Gastroesophageal sphincter (tissue), 4 donors: ENCODE data around the gene NCR3LG1. TPM values are rescaled to one million over a fixed set of nuclear protein-coding genes. Genes with fewer than 3 reads are reported as not detected.

Experiments used
- ATAC-seq: fragments of 150-250 bp; one replicate; pipeline ENCODE4 v1.9.1; 2016; ENCODE audit warnings: mild to moderate bottlenecking, moderate library complexity
- H3K27ac ChIP-seq, 4 donors: fragments of 200-600 bp; sonication (generic) in 3 of 4; 1 replicate in 3 of 4; 2 replicates in 1 of 4; pipeline ENCODE4 v1.5.1; 2016 to 2019
- H3K27me3 ChIP-seq: fragments of 200-600 bp; sonication (generic); one replicate; pipeline ENCODE4 v1.5.1; 2019
- H3K36me3 ChIP-seq, 2 donors: fragments of 200-600 bp; sonication (generic); one replicate each; pipeline ENCODE4 v1.5.1; 2019; ENCODE audit warnings: control low read depth in 1 of 2
- H3K4me1 ChIP-seq, 3 donors: fragments of 200-600 bp; sonication (generic); 1 replicate in 2 of 3; 2 replicates in 1 of 3; pipeline ENCODE4 v1.5.1; 2016 to 2019; ENCODE audit warnings: control low read depth in 2 of 3
- H3K4me3 ChIP-seq, 2 donors: fragments of 200-600 bp; sonication (generic); one replicate each; pipeline ENCODE4 v1.5.1; 2019; ENCODE audit warnings: mild to moderate bottlenecking in 1 of 2, moderate library complexity in 1 of 2
- H3K9me3 ChIP-seq, 3 donors: fragments of 200-600 bp; sonication (generic); one replicate each; pipeline ENCODE4 v1.5.1; 2017 to 2019; ENCODE audit warnings: control low read depth in 2 of 3
- EP300 ChIP-seq: sonication (generic); formaldehyde crosslinking; IDR thresholded peaks from one replicate; pipeline ENCODE4 v1.6.1; 2017; ENCODE audit warnings: antibody characterized with exemption, mild to moderate bottlenecking
- POLR2A ChIP-seq, 2 donors: fragments of 450-650 bp; IDR thresholded peaks; one replicate each; pipeline ENCODE4 v1.6.1; 2017; ENCODE audit warnings: antibody characterized with exemption in 2 of 2, mild to moderate bottlenecking in 2 of 2, moderate library complexity in 1 of 2
- POLR2AphosphoS5 ChIP-seq: sonication (generic); formaldehyde crosslinking; IDR thresholded peaks from one replicate; pipeline ENCODE4 v1.6.1; 2017; ENCODE audit warnings: antibody characterized with exemption
- WGBS, 2 donors: methylation state at CpG; one replicate each; pipeline ENCODE4 v1.1.5; 2018; ENCODE audit warnings: low coverage in 1 of 2; 5-methylcytosine and 5-hydroxymethylcytosine counted together
- total RNA-seq, 4 donors: library from RNA; depleted of rRNA; stranded (reverse); fragments of >200 nt; gene quantifications; one replicate each; pipeline ENCODE4 v1.1.0, GENCODE V29; 2016
- TF ChIP-seq, protein P1 (sequence below), 4 experiments: fragments of 200-600 bp in 2 of 4; fragments of 450-650 bp in 2 of 4; sonication (generic) in 1 of 4; IDR thresholded peaks; one replicate each; pipeline ENCODE4 v1.5.1; 2017 to 2019; ENCODE audit warnings: antibody characterized with exemption in 4 of 4, mild to moderate bottlenecking in 2 of 4, moderate library complexity in 2 of 4

Gene NCR3LG1
- total RNA-seq, 4 donors from 2014 or later = 2.7 to 4.7 (median 3.9) TPM

DNA sequence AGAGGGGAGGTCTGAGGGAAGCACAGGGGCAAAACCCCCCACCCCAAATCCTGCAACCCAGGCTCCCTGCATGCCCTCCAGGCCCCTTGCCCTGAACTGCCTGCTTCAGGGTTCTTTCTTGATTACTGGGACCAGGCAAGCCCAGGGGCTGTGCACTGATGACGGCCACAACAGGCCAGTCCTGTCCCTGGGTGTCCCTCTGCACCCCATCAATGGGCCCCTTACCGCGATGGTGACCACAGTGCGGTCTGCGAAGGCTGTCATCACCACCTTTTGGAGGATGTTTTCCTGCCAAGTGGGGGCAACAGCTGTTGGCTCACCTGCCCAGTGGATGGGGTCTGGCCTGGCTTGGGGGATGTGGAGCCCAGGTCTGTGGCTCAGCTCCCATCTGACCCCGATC is 41.9 kb downstream of the NCR3LG1 start:
- 88 to 90% methylated on average over 2 to 3 of the region's 6 CpGs for WGBS, 2 donors
- no peak overlapping the region for H3K4me3 ChIP-seq
- no peaks in the 10 kb centered on the region for H3K36me3 ChIP-seq
- no peaks in the 10 kb centered on the region for H3K9me3 ChIP-seq
- peaks cover 0 to 15% (median 6%) of the 10 kb centered on the region in 3 donors for H3K4me1 ChIP-seq
- H3K27ac ChIP-seq = no peak overlapping the region
- ATAC-seq = no peak
- no peaks in the 10 kb centered on the region for H3K27me3 ChIP-seq
- TF ChIP-seq POLR2AphosphoS5 (no peak), POLR2A (IDR thresholded peaks at IDR 0.05) (no peak), EP300 (no peak)
- TF ChIP-seq, protein P1, sequence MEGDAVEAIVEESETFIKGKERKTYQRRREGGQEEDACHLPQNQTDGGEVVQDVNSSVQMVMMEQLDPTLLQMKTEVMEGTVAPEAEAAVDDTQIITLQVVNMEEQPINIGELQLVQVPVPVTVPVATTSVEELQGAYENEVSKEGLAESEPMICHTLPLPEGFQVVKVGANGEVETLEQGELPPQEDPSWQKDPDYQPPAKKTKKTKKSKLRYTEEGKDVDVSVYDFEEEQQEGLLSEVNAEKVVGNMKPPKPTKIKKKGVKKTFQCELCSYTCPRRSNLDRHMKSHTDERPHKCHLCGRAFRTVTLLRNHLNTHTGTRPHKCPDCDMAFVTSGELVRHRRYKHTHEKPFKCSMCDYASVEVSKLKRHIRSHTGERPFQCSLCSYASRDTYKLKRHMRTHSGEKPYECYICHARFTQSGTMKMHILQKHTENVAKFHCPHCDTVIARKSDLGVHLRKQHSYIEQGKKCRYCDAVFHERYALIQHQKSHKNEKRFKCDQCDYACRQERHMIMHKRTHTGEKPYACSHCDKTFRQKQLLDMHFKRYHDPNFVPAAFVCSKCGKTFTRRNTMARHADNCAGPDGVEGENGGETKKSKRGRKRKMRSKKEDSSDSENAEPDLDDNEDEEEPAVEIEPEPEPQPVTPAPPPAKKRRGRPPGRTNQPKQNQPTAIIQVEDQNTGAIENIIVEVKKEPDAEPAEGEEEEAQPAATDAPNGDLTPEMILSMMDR (IDR thresholded peaks at IDR 0.05) = no peak

- peaks cover 0 to 2% (median under 1%) of the 10 kb centered on the region in 3 donors for H3K4me1 ChIP-seq
- TF ChIP-seq EP300 (no peak), POLR2A (IDR thresholded peaks at IDR 0.05) (no peak)
- 100% methylated on average over 2 of the region's 10 CpGs; no CpG with 5 or more reads in 1 of the 2 donors for WGBS, 2 donors
Measured at GRCh38 chr11:17394743-17395390, 43.3 kb downstream of the NCR3LG1 start.

DNA sequence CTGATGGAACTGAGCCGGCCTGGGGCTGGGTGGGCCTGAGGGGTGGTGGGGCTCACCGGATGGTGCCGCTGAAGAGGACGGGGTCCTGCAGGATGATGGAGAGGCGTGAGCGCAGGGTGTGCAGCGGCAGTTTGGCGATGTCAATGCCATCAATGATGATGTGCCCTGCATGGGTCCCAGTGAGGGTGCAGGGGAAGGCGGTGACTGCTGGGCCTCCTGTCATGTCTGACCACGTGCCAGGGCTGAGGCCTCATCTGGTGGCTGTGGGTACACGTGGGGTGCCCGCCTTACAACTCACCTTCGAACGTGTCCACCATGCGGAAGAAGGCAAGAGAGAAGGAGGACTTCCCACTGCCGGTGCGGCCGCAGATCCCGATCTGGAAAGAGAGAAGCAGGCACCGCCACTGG is 44.0 kb downstream of the NCR3LG1 start:
- H3K4me1 ChIP-seq = no peaks in the 10 kb centered on the region
- ATAC-seq = no peak
- TF ChIP-seq POLR2A (IDR thresholded peaks at IDR 0.05) = no peak
- TF ChIP-seq EP300 = no peak
- TF ChIP-seq POLR2AphosphoS5 = no peak
- TF ChIP-seq, protein P1 (IDR thresholded peaks at IDR 0.05) = no peak
- H3K9me3 ChIP-seq = no peaks in the 10 kb centered on the region
- no peaks in the 10 kb centered on the region for H3K36me3 ChIP-seq
- no peaks in the 10 kb centered on the region for H3K27me3 ChIP-seq
- WGBS, 2 donors = 92% methylated on average over 2 of the region's 20 CpGs; no CpG with 5 or more reads in 1 of the 2 donors
- no peak overlapping the region for H3K27ac ChIP-seq
- no peak overlapping the region for H3K4me3 ChIP-seq

More at GRCh38 chr11:17394743-17395390, 43.3 kb downstream of the NCR3LG1 start:
- H3K9me3 ChIP-seq = no peaks in the 10 kb centered on the region
- H3K27me3 ChIP-seq = no peaks in the 10 kb centered on the region
- no peak overlapping the region for H3K4me3 ChIP-seq
- H3K27ac ChIP-seq = no peak overlapping the region
- ATAC-seq = no peak
- H3K36me3 ChIP-seq = no peaks in the 10 kb centered on the region

- no peaks in the 10 kb centered on the region for H3K27me3 ChIP-seq
- no peaks in the 10 kb centered on the region for H3K36me3 ChIP-seq
- H3K4me1 ChIP-seq = no peaks in the 10 kb centered on the region
- TF ChIP-seq POLR2A (IDR thresholded peaks at IDR 0.05) = no peak
- no peak for TF ChIP-seq EP300
- TF ChIP-seq POLR2AphosphoS5 = no peak
- TF ChIP-seq, protein P1 (IDR thresholded peaks at IDR 0.05) = no peak
- WGBS, 2 donors = 80% methylated on average over 1 of the region's 6 CpGs; no CpG with 5 or more reads in 1 of the 2 donors
- H3K9me3 ChIP-seq = no peaks in the 10 kb centered on the region
- no peak for ATAC-seq
- H3K27ac ChIP-seq = no peak overlapping the region
- no peak overlapping the region for H3K4me3 ChIP-seq
Measured at GRCh38 chr11:17395978-17396377, 44.4 kb downstream of the NCR3LG1 start.

DNA sequence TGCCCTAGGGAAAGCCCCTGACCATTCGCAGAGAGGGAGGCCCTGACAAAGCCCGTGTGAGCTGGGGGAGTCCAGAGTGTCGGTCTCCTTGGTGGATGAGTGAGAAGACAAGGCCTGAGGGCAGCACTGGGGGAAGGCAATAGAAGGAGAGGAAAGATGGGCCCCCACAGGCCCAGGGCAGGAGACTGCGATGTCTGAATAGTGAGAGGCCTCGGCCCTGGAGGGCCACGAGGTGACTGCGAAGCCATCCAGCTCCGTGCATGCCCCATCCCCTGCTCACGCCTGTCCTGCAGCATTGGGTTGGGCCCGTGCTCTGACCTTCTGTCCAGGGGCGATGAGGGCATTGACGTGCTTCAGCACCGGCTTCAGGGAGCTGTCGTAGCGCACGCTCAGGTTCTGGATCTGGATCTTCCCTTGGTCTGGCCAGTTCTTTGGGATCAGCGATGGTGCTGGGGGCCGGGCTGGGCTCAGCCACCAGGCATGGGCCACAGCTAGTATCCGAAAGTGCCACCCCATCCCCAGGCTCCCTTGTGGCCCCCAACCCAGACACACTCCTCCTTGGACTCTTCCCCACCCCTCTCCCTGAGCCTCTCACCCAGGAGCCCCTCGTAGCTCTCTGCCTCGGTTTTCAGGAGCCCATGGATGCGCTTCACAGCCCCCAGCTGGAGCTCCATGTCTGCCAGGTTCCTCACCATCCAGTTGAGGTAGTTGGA is 45.2 kb downstream of the NCR3LG1 start:
- Histone ChIP-seq H3K4me1 (no peaks in the 10 kb centered on the region), H3K4me3 (no peak overlapping the region), H3K9me3 (no peaks in the 10 kb centered on the region), H3K27ac (no peak overlapping the region), H3K36me3 (no peaks in the 10 kb centered on the region), H3K27me3 (no peaks in the 10 kb centered on the region)
- 80 to 93% methylated on average over 1 to 10 of the region's 22 CpGs for WGBS, 2 donors
- TF ChIP-seq, protein P1 (IDR thresholded peaks at IDR 0.05) = no peak
- TF ChIP-seq EP300 (no peak), POLR2AphosphoS5 (no peak), POLR2A (IDR thresholded peaks at IDR 0.05) (no peak)
- no peak for ATAC-seq
